HepG2 (cell line): Measurements from ENCODE around the gene NAV3. TPM values are rescaled to one million over a fixed set of nuclear protein-coding genes. Genes with fewer than 3 reads are reported as not detected.

Experiments
- AHR ChIP-seq: IDR thresholded peaks from 2 replicates; pipeline ENCODE4 v1.6.1; 2018; ENCODE audit warnings: missing genetic modification reagents, missing compliant biosample characterization
- GLI4 ChIP-seq: sonication (generic); formaldehyde crosslinking; IDR thresholded peaks from 2 replicates; pipeline ENCODE4 v1.5.1; 2020; ENCODE audit warnings: missing genetic modification reagents, mild to moderate bottlenecking, moderate library complexity, borderline replicate concordance
- HMG20A ChIP-seq: IDR thresholded peaks from 2 replicates; pipeline ENCODE4 v1.6.1; 2016; ENCODE audit warnings: borderline replicate concordance
- HNF4A ChIP-seq: sonication (generic); formaldehyde crosslinking; IDR thresholded peaks from 2 replicates; pipeline ENCODE4 v1.4.0; 2020; ENCODE audit warnings: missing genetic modification reagents
- HNF4G ChIP-seq, 2 experiments: sonication (generic) in 1 of 2; formaldehyde crosslinking in 1 of 2; IDR thresholded peaks; 2 replicates each; pipeline versions ENCODE4 v1.4.0 to v1.6.1; 2011 to 2020; ENCODE audit warnings: borderline replicate concordance in 2 of 2, low read depth in 2 of 2, mild to moderate bottlenecking in 2 of 2, low read length in 1 of 2, missing genetic modification reagents in 1 of 2, moderate library complexity in 1 of 2
- HNRNPUL1 ChIP-seq: fragments of 200-400 bp; formaldehyde crosslinking; IDR thresholded peaks from 2 replicates; pipeline ENCODE4 v1.6.1; 2017; ENCODE audit warnings: low read depth, mild to moderate bottlenecking, low read length, moderate library complexity
- MATR3 ChIP-seq: sonication (generic); formaldehyde crosslinking; IDR thresholded peaks from 2 replicates; pipeline ENCODE4 v1.4.0; 2020; ENCODE audit warnings: missing genetic modification reagents
- MAZ ChIP-seq, 2 experiments: sonication (generic) in 1 of 2; formaldehyde crosslinking in 1 of 2; IDR thresholded peaks; 2 replicates each; pipeline versions ENCODE4 v1.5.0 to v1.6.1; 2012 to 2020; ENCODE audit warnings: low read depth in 2 of 2, mild to moderate bottlenecking in 2 of 2, borderline replicate concordance in 1 of 2, improper control_type of control experiment in 1 of 2, low read length in 1 of 2, missing genetic modification reagents in 1 of 2, moderate library complexity in 1 of 2
- TAF15 ChIP-seq: fragments of 200-400 bp; formaldehyde crosslinking; IDR thresholded peaks from one replicate; pipeline ENCODE4 v1.6.1; 2018; ENCODE audit warnings: mild to moderate bottlenecking, low read depth, low read length; ENCODE audit not compliant: poor library complexity, severe bottlenecking
- ZMAT3 ChIP-seq: sonication (generic); formaldehyde crosslinking; conservative IDR thresholded peaks from 2 replicates; pipeline ENCODE4 v1.7.0; 2021; ENCODE audit warnings: missing genetic modification reagents
- ZNF451 ChIP-seq: sonication (generic); formaldehyde crosslinking; IDR thresholded peaks from 2 replicates; pipeline ENCODE4 v1.5.0; 2020; ENCODE audit warnings: mild to moderate bottlenecking, missing genetic modification reagents
- ZNF549 ChIP-seq: sonication (generic); formaldehyde crosslinking; IDR thresholded peaks from 2 replicates; pipeline ENCODE4 v1.5.0; 2020; ENCODE audit warnings: missing genetic modification reagents
- ZNF788 ChIP-seq: sonication (generic); formaldehyde crosslinking; IDR thresholded peaks from 2 replicates; pipeline ENCODE4 v1.5.0; 2020; ENCODE audit warnings: mild to moderate bottlenecking, missing genetic modification reagents, borderline replicate concordance
- polyA plus RNA-seq, 8 experiments: library from polyadenylated mRNA; depleted of rRNA in 3 of 8; stranded (reverse) in 7 of 8; unstranded in 1 of 8; fragments of >200 nt; fragmentation: Illumina TruSeq in 4 of 8; extraction: Trizol in 4 of 8; gene quantifications; 2 replicates each; pipeline versions ENCODE4 v1.2.1 to v1.2.3, GENCODE V29; 2011 to 2016; ENCODE audit warnings: low read depth in 4 of 8, missing spikeins in 1 of 8, mixed read lengths in 1 of 8; ENCODE audit not compliant: insufficient read depth in 1 of 8
- total RNA-seq, 5 experiments: library from RNA; depleted of rRNA; stranded (reverse); fragments of >200 nt; fragmentation: Illumina TruSeq; extraction: Trizol; gene quantifications; 2 replicates each; pipeline ENCODE4 v1.2.3, GENCODE V29; 2016; ENCODE audit warnings: low read depth in 1 of 5
- TF ChIP-seq, protein P1 (sequence below): IDR thresholded peaks from 2 replicates; pipeline ENCODE4 v1.4.0; 2020; ENCODE audit warnings: mild to moderate bottlenecking, missing genetic modification reagents
- TF ChIP-seq, protein P2 (sequence below): sonication (generic); formaldehyde crosslinking; IDR thresholded peaks from 2 replicates; pipeline ENCODE4 v1.4.0; 2020; ENCODE audit warnings: mild to moderate bottlenecking, missing genetic modification reagents
- TF ChIP-seq, protein P3 (sequence below): sonication (generic); formaldehyde crosslinking; IDR thresholded peaks from 2 replicates; pipeline ENCODE4 v1.4.0; 2020; ENCODE audit warnings: missing genetic modification reagents

NAV3 gene
- total and polyA plus RNA-seq, 2 of the 13 experiments (the other 11 are each of a cell fraction or from before 2014, with no cell fraction given) = 0.01 to 0.18 TPM

DNA sequence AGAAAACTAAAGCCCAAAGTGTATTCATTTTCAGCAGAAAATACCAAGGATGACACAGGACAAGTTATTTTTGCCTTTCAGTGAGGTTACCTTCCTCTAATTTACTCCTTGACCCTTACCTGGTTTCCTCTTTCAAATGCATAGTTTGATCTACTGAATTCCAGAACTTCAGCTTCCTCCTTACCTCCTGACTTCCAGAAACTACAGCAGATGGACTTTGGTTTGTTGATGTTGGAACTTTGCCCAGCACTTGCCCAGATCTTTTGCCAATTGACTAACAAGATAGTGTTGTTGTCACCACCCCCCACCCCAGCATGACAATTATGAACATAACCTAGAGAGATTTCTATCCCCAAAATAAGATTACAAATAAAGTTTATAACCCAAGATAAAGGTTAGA lies 63.2 kb downstream of the NAV3 start (continued):
- TF ChIP-seq, protein P1, sequence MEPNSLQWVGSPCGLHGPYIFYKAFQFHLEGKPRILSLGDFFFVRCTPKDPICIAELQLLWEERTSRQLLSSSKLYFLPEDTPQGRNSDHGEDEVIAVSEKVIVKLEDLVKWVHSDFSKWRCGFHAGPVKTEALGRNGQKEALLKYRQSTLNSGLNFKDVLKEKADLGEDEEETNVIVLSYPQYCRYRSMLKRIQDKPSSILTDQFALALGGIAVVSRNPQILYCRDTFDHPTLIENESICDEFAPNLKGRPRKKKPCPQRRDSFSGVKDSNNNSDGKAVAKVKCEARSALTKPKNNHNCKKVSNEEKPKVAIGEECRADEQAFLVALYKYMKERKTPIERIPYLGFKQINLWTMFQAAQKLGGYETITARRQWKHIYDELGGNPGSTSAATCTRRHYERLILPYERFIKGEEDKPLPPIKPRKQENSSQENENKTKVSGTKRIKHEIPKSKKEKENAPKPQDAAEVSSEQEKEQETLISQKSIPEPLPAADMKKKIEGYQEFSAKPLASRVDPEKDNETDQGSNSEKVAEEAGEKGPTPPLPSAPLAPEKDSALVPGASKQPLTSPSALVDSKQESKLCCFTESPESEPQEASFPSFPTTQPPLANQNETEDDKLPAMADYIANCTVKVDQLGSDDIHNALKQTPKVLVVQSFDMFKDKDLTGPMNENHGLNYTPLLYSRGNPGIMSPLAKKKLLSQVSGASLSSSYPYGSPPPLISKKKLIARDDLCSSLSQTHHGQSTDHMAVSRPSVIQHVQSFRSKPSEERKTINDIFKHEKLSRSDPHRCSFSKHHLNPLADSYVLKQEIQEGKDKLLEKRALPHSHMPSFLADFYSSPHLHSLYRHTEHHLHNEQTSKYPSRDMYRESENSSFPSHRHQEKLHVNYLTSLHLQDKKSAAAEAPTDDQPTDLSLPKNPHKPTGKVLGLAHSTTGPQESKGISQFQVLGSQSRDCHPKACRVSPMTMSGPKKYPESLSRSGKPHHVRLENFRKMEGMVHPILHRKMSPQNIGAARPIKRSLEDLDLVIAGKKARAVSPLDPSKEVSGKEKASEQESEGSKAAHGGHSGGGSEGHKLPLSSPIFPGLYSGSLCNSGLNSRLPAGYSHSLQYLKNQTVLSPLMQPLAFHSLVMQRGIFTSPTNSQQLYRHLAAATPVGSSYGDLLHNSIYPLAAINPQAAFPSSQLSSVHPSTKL (CRISPR knock-in tag) = peak; percentile 56; the same call in 1 of the 2 replicates
- TF ChIP-seq, protein P2, sequence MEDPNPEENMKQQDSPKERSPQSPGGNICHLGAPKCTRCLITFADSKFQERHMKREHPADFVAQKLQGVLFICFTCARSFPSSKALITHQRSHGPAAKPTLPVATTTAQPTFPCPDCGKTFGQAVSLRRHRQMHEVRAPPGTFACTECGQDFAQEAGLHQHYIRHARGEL = no peak
- TF ChIP-seq ZMAT3 (CRISPR knock-in tag) (no peak), HNRNPUL1 (no peak), GLI4 (CRISPR knock-in tag) (no peak), MATR3 (CRISPR knock-in tag) (no peak), HNF4A (peak; percentile 33; the same call in 1 of the 2 replicates), TAF15 (no peak), ZNF549 (CRISPR knock-in tag) (no peak), HMG20A (CRISPR knock-in tag) (peak; percentile 67; the same call in 1 of the 2 replicates), AHR (CRISPR knock-in tag) (no peak), MAZ (IDR thresholded peaks at IDR 0.05; ENCODE audit: borderline replicate concordance, low read depth, low read length) (no peak), MAZ (CRISPR knock-in tag; IDR thresholded peaks at IDR 0.05; ENCODE audit: low read depth) (no peak), ZNF451 (CRISPR knock-in tag) (no peak), HNF4G (IDR thresholded peaks at IDR 0.05; ENCODE audit: borderline replicate concordance, low read depth, low read length) (no peak), HNF4G (CRISPR knock-in tag; IDR thresholded peaks at IDR 0.05; ENCODE audit: borderline replicate concordance, low read depth) (no peak), ZNF788 (CRISPR knock-in tag) (no peak)
- TF ChIP-seq, protein P3, sequence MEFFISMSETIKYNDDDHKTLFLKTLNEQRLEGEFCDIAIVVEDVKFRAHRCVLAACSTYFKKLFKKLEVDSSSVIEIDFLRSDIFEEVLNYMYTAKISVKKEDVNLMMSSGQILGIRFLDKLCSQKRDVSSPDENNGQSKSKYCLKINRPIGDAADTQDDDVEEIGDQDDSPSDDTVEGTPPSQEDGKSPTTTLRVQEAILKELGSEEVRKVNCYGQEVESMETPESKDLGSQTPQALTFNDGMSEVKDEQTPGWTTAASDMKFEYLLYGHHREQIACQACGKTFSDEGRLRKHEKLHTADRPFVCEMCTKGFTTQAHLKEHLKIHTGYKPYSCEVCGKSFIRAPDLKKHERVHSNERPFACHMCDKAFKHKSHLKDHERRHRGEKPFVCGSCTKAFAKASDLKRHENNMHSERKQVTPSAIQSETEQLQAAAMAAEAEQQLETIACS = no peak
